ENCODE measurements around the gene KIAA1191. TPM values are rescaled to one million over a fixed set of nuclear protein-coding genes. Genes with fewer than 3 reads are reported as not detected.

Gene KIAA1191
- total and polyA plus RNA-seq, 2 of the 8 experiments (the other 6 are each of a cell fraction or from before 2014, with no cell fraction given) = 86.4 to 88.0 TPM

DNA sequence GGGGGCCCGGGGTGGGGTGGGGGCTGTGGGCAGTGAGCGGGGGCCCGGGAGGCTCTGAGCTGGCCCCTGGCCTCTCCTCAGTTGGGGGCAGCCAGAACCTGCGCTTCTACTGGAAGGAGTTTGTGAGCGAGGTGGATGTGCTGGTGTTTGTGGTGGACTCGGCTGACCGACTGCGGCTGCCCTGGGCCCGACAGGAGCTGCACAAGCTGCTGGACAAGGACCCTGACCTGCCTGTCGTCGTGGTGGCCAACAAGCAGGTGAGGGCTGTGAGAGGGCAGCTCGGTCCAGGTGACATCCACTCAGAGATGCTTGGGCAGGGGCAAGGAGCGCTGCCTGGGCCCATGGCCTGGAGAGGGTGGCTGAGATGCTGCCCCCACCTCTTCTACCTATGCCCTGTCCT, 7.2 kb upstream of the KIAA1191 start:
- no peak overlapping the region for H4K91ac ChIP-seq (replicated peaks; ENCODE audit: insufficient read length, low read length)
- peaks cover 15% of the 10 kb centered on the region for H3K23me2 ChIP-seq (ENCODE audit: low read depth, low read length)
- no peak for FAIRE-seq
- no peak overlapping the region for H3K4ac ChIP-seq (replicated peaks; ENCODE audit: insufficient read length, low read depth, low read length)
- no peak overlapping the region for H2AK5ac ChIP-seq (ENCODE audit: low read depth, low read length)
- 97% methylated on average over 7 of the region's 13 CpGs; no CpG with 5 or more reads in 1 of the 2 experiments for WGBS, 2 experiments (ENCODE audit: extremely low coverage in 1 of 2, insufficient coverage in 1 of 2, insufficient read length in 1 of 2, insufficient replicate concordance in 2 of 2, low coverage in 1 of 2, low lambda C conversion rate in 2 of 2, missing lambda C conversion rate in 1 of 2)
- no peak overlapping the region for H2BK12ac ChIP-seq (ENCODE audit: low read depth, low read length)
- no peak overlapping the region for H4K8ac ChIP-seq (ENCODE audit: extremely low read depth, insufficient read depth, low read length)
- no peak for TF ChIP-seq GTF2F1 (IDR thresholded peaks at IDR 0.05; ENCODE audit: borderline replicate concordance, low read depth, low read length)
- ChIA-PET CTCF (ENCODE audit: partially characterized antibody) (interaction anchor here (0.6 to 1.6 kb wide), 3 partner anchors 12 to 292 kb away, joined by 3 to 4 read pairs (median 3); no protein-coding TSS in a partner anchor), POLR2A (ENCODE audit: partially characterized antibody) (interaction anchor here (1.1 to 10.1 kb wide), 2 partner anchors 16 to 79 kb away, joined by 4 to 93 read pairs; partner anchors contain the start of genes HIGD2A and NOP16)
- no peaks in the 10 kb centered on the region for H3K9me3 ChIP-seq (ENCODE audit: insufficient read depth in 2 of 2, low read depth in 1 of 2, low read length in 1 of 2)
- H3K79me1 ChIP-seq (ENCODE audit: low read depth, low read length) = no peaks in the 10 kb centered on the region
- H2AFZ ChIP-seq (ENCODE audit: low read length) = no peak overlapping the region
- H3K4me3 ChIP-seq (ENCODE audit: extremely low read depth in 1 of 4, insufficient read depth in 2 of 4, low read depth in 3 of 4, low read length in 4 of 4) = no peak overlapping the region
- H3K79me2 ChIP-seq (ENCODE audit: control insufficient read depth in 1 of 2, insufficient read depth in 2 of 2, low read length in 2 of 2) = no peaks in the 10 kb centered on the region
- H3K36me3 ChIP-seq (ENCODE audit: control insufficient read depth in 2 of 4, insufficient read depth in 4 of 4, low read length in 3 of 4) = peaks cover 0 to 6% (median 3%) of the 10 kb centered on the region in 4 experiments; a peak in 3 of 8 replicates
- DNase-seq (ENCODE audit: low read depth in 1 of 2, low spot score in 2 of 2) = no peak
- H3K27ac ChIP-seq (ENCODE audit: low read depth, low read length) = no peak overlapping the region
- no peak overlapping the region for H2BK120ac ChIP-seq (replicated peaks; ENCODE audit: low read depth, low read length)
- H3K18ac ChIP-seq (ENCODE audit: extremely low read depth, low read length) = no peak overlapping the region
- no peak overlapping the region for H2BK5ac ChIP-seq (ENCODE audit: low read depth, low read length)
- H3K9ac ChIP-seq (replicated peaks in 1 of 4; ENCODE audit: extremely low read depth in 1 of 4, low read depth in 3 of 4, low read length in 3 of 4) = no peak overlapping the region
- H3K23ac ChIP-seq (ENCODE audit: insufficient read length) = no peak overlapping the region
- H3K4me1 ChIP-seq (replicated peaks in 1 of 4; ENCODE audit: control insufficient read depth in 3 of 4, insufficient read depth in 4 of 4, low read length in 3 of 4) = peaks cover 0 to 5% (median 3%) of the 10 kb centered on the region in 4 experiments; a peak in 4 of 7 replicates
- no peak overlapping the region for H4K5ac ChIP-seq (ENCODE audit: insufficient read length, low read depth, low read length)
- H4K20me1 ChIP-seq (replicated peaks in 1 of 2; ENCODE audit: control insufficient read depth in 1 of 2, insufficient read depth in 2 of 2, low read length in 2 of 2) = peaks cover 0 to 3% of the 10 kb centered on the region in 2 experiments
- no peak overlapping the region for H2BK20ac ChIP-seq (ENCODE audit: low read length)
- no peak overlapping the region for H3K56ac ChIP-seq (replicated peaks; ENCODE audit: insufficient read length, low read depth, low read length)
- H3K27me3 ChIP-seq (replicated peaks in 1 of 4; ENCODE audit: control insufficient read depth in 3 of 4, extremely low read depth in 1 of 4, insufficient read depth in 3 of 4, low read length in 3 of 4) = peaks cover 5 to 33% (median 26%) of the 10 kb centered on the region in 4 experiments
- H3K14ac ChIP-seq (ENCODE audit: insufficient read length) = no peak overlapping the region
- no peak overlapping the region for H3K4me2 ChIP-seq (ENCODE audit: insufficient read depth in 1 of 2, low read depth in 2 of 2, low read length in 2 of 2)
- H2BK15ac ChIP-seq (ENCODE audit: low read length) = no peak overlapping the region
